T-helper 22 cell (primary cell): ENCODE measurements around the gene NBL1.
A peak's percentile ranks its signal among the peaks of the same experiment; 100 is the strongest.

ENCODE experiments used
- DNase-seq: peaks from one replicate; pipeline ENCODE4 v3.0.0-alpha.2; 2020; ENCODE audit warnings: low read depth

The NBL1 gene

GRCh38 chr1:19703280-19703679 lies 59.2 kb downstream of the NBL1 start:
- no peak for DNase-seq

GRCh38 chr1:19704247-19705113 lies 60.4 kb downstream of the NBL1 start:
- peak; percentile 16 for DNase-seq

GRCh38 chr1:19705464-19705863 lies 61.4 kb downstream of the NBL1 start:
- DNase-seq = no peak

GRCh38 chr1:19706136-19706535 lies 62.0 kb downstream of the NBL1 start:
- DNase-seq = no peak
